ENCODE measurements around the gene KCNA10. TPM values are rescaled to one million over a fixed set of nuclear protein-coding genes. Genes with fewer than 3 reads are reported as not detected.

Gene KCNA10
- total and polyA plus RNA-seq, 2 of the 13 experiments (the other 11 are each of a cell fraction or from before 2014, with no cell fraction given) = not detected

GRCh38 chr1:110501488-110502132, 17.4 kb downstream of the KCNA10 start:
- no peaks in the 10 kb centered on the region for H4K20me1 ChIP-seq (ENCODE audit: insufficient read depth, low read length)
- no peak overlapping the region for H2AFZ ChIP-seq (ENCODE audit: low read length)
- no peak overlapping the region for H3K9ac ChIP-seq (ENCODE audit: insufficient read depth, low read depth, low read length)
- no peaks in the 10 kb centered on the region for H3K4me1 ChIP-seq (ENCODE audit: insufficient read depth, low read length)
- no peaks in the 10 kb centered on the region for H3K79me2 ChIP-seq (ENCODE audit: insufficient read depth, low read length)
- intact Hi-C loops (cut with micrococcal nuclease; ENCODE audit: unreplicated experiment) (no loop called here), in situ Hi-C loops (cut with HindIII; ENCODE audit: extremely low pct_ligation_motif_present, low pct_unique_long_range_greater_than_20kb) (no loop called here)
- WGBS (ENCODE audit: low lambda C conversion rate) = 23% methylated on average over 6 of the region's 6 CpGs
- no peaks in the 10 kb centered on the region for H3K27me3 ChIP-seq (ENCODE audit: control insufficient read depth in 1 of 2, insufficient read depth in 2 of 2, low read length in 2 of 2)
- ChIA-PET CTCF (ENCODE audit: low intra/inter-chr PET ratio, low total read pairs) (no interaction called here), POLR2A (no interaction called here)
- no peak overlapping the region for H3K27ac ChIP-seq (ENCODE audit: extremely low read length, insufficient read depth, low read length)
- no peaks in the 10 kb centered on the region for H3K9me3 ChIP-seq (ENCODE audit: low read length)
- no peak overlapping the region for H3K4me2 ChIP-seq (ENCODE audit: low read depth, low read length)
- no TSS peak for BruUV-seq (replicated peaks)
- TF ChIP-seq THAP7 (CRISPR knock-in tag; IDR thresholded peaks at IDR 0.05) (no peak), NFKBIZ (CRISPR knock-in tag; IDR thresholded peaks at IDR 0.05) (no peak), HMG20A (CRISPR knock-in tag; IDR thresholded peaks at IDR 0.05; ENCODE audit: borderline replicate concordance) (no peak), MTF2 (CRISPR knock-in tag; IDR thresholded peaks at IDR 0.05; ENCODE audit: borderline replicate concordance) (no peak), STAT6 (CRISPR knock-in tag; IDR thresholded peaks at IDR 0.05; ENCODE audit: borderline replicate concordance) (no peak)
- ATAC-seq (no peak), DNase-seq (ENCODE audit: low spot score) (no peak), FAIRE-seq (no peak)
- H3K36me3 ChIP-seq (replicated peaks in 1 of 2; ENCODE audit: control insufficient read depth in 1 of 2, insufficient read depth in 2 of 2, low read length in 2 of 2) = no peaks in the 10 kb centered on the region
- H3K4me3 ChIP-seq (replicated peaks in 1 of 3; ENCODE audit: insufficient read depth in 1 of 3, low read depth in 2 of 3, low read length in 3 of 3) = no peak overlapping the region

All from HepG2 (cell line).